Activated CD4-positive, alpha-beta T cell treated with anti-CD3 and anti-CD28 coated beads for 36 hours (primary cell): ENCODE measurements around the gene ZG16B. TPM values are rescaled to one million over a fixed set of nuclear protein-coding genes. Genes with fewer than 3 reads are reported as not detected.

ENCODE experiments used
- ATAC-seq: fragments of 200-7000 bp; cut with Tn5 transposase; one replicate; pipeline ENCODE4 v1.10.0; 2021; ENCODE audit warnings: mild to moderate bottlenecking, moderate library complexity
- CTCF ChIA-PET: fragments of 350-600 bp; sonication (Branson Sonifier 250); formaldehyde crosslinking; loops from one replicate; lab custom pipeline; 2021; ENCODE audit warnings: antibody characterized with exemption; lab: Charles Lee
- POLR2A ChIA-PET: fragments of 350-600 bp; sonication (Branson Sonifier 250); formaldehyde crosslinking; loops from one replicate; lab custom pipeline; 2021; ENCODE audit warnings: antibody characterized with exemption, inconsistent platforms; lab: Charles Lee
- DNase-seq: peaks from one replicate; pipeline ENCODE4 v3.0.0-alpha.2; 2020
- H3K27ac Mint-ChIP-seq: one replicate; pipeline ENCODE4 v1.8.0; 2021; ENCODE audit warnings: mixed read lengths
- H3K27me3 Mint-ChIP-seq: one replicate; pipeline ENCODE4 v1.8.0; 2021; ENCODE audit warnings: mixed read lengths
- H3K36me3 Mint-ChIP-seq: one replicate; pipeline ENCODE4 v1.8.0; 2021; ENCODE audit warnings: low read depth, mixed read lengths
- H3K4me1 Mint-ChIP-seq: one replicate; pipeline ENCODE4 v1.8.0; 2021; ENCODE audit warnings: mixed read lengths
- H3K4me3 Mint-ChIP-seq: one replicate; pipeline ENCODE4 v1.8.0; 2021; ENCODE audit warnings: mild to moderate bottlenecking, moderate library complexity, mixed read lengths
- H3K9me3 Mint-ChIP-seq: one replicate; pipeline ENCODE4 v1.8.0; 2021; ENCODE audit warnings: low read depth, mixed read lengths
- intact Hi-C, 2 experiments: fragments of 100-400 bp; cut with DNase I in 1 of 2; cut with micrococcal nuclease in 1 of 2; formaldehyde crosslinking; loops; one replicate each; pipeline versions ENCODE4 v1.14.2 to v1.15.1; 2022 to 2024; cut with DNase I, micrococcal nuclease
- total RNA-seq, 2 experiments: library from RNA; stranded (reverse); gene quantifications; one replicate each; pipeline ENCODE4 v1.2.3, GENCODE V29; 2021

ZG16B gene
- total RNA-seq, 2 experiments from 2014 or later: 0.65 to 1.2 TPM

GRCh38 chr16:2860826-2861567 lies 30.9 kb downstream of the ZG16B start:
- ATAC-seq: no peak
- intact Hi-C loops: no loop called here
- Mint-ChIP-seq H3K4me1 (peaks cover 4% of the 10 kb centered on the region), H3K27ac (no peak overlapping the region), H3K9me3 (no peaks in the 10 kb centered on the region), H3K36me3 (no peaks in the 10 kb centered on the region), H3K27me3 (peaks cover 7% of the 10 kb centered on the region), H3K4me3 (no peak overlapping the region)
- ChIA-PET CTCF (interaction anchor here (0.6 to 1.1 kb wide), 2 partner anchors 7 to 269 kb away, joined by 3 read pairs; no protein-coding TSS in a partner anchor), POLR2A (no interaction called here)
- DNase-seq: peak; percentile 38

- H3K36me3 Mint-ChIP-seq: no peaks in the 10 kb centered on the region
- CTCF ChIA-PET: interaction anchor here (0.8 to 1.0 kb wide), 2 partner anchors 26 to 87 kb away, joined by 3 to 5 read pairs; no protein-coding TSS in a partner anchor
- DNase-seq: no peak
- POLR2A ChIA-PET: no interaction called here
- H3K27ac Mint-ChIP-seq: no peak overlapping the region
- peaks cover 7% of the 10 kb centered on the region for H3K4me1 Mint-ChIP-seq
- H3K9me3 Mint-ChIP-seq: no peaks in the 10 kb centered on the region
- H3K4me3 Mint-ChIP-seq: no peak overlapping the region
- no peak for ATAC-seq
- intact Hi-C loops: loop anchor here in 1 of 2 experiments (5.0 kb wide), 1 partner anchor 88 kb away; the partner anchor contains the start of gene ELOB
- peaks cover 4% of the 10 kb centered on the region for H3K27me3 Mint-ChIP-seq
Observed at GRCh38 chr16:2865651-2866050, 35.5 kb downstream of the ZG16B start.

GRCh38 chr16:2866431-2866830 lies 36.3 kb downstream of the ZG16B start:
- H3K36me3 Mint-ChIP-seq: no peaks in the 10 kb centered on the region
- H3K4me3 Mint-ChIP-seq: no peak overlapping the region
- ChIA-PET POLR2A (no interaction called here), CTCF (interaction anchor here (0.8 to 1.1 kb wide), 3 partner anchors 12 to 86 kb away, joined by 3 to 5 read pairs (median 3); no protein-coding TSS in a partner anchor)
- H3K9me3 Mint-ChIP-seq: no peaks in the 10 kb centered on the region
- peaks cover 7% of the 10 kb centered on the region for H3K4me1 Mint-ChIP-seq
- H3K27ac Mint-ChIP-seq: no peak overlapping the region
- ATAC-seq (no peak), DNase-seq (no peak)
- intact Hi-C loops: loop anchor here in 1 of 2 experiments (5.0 kb wide), 1 partner anchor 89 kb away; the partner anchor contains the start of gene ELOB
- no peaks in the 10 kb centered on the region for H3K27me3 Mint-ChIP-seq

- Mint-ChIP-seq H3K4me1 (peaks cover 7% of the 10 kb centered on the region), H3K36me3 (no peaks in the 10 kb centered on the region), H3K27me3 (no peaks in the 10 kb centered on the region), H3K27ac (peak overlapping the region; percentile 85), H3K4me3 (peak overlapping the region; percentile 81), H3K9me3 (no peaks in the 10 kb centered on the region)
- no peak for ATAC-seq
- ChIA-PET CTCF (interaction anchor here (0.5 to 2.0 kb wide), 25 partner anchors 8 to 1603 kb away, joined by 3 to 33 read pairs (median 5); partner anchors contain the start of genes FLYWCH1, FLYWCH2, PRSS21 and PRSS22), POLR2A (interaction anchor here (1.0 kb wide), 1 partner anchor 60 kb away, joined by 3 read pairs; no protein-coding TSS in a partner anchor)
- no peak for DNase-seq
- intact Hi-C loops: loop anchor here in 1 of 2 experiments (5.0 kb wide), 1 partner anchor 90 kb away; the partner anchor contains the start of gene ELOB
Observed at GRCh38 chr16:2867661-2867986, 37.5 kb downstream of the ZG16B start.

GRCh38 chr16:2867987-2868789 lies 38.1 kb downstream of the ZG16B start:
- Mint-ChIP-seq H3K27ac (peak overlapping the region; percentile 85), H3K4me1 (peaks cover 7% of the 10 kb centered on the region), H3K27me3 (no peaks in the 10 kb centered on the region), H3K36me3 (no peaks in the 10 kb centered on the region), H3K9me3 (no peaks in the 10 kb centered on the region), H3K4me3 (peak overlapping the region; percentile 81)
- intact Hi-C loops: loop anchor here (1.0 to 5.0 kb wide), 13 partner anchors 15 to 195 kb away; partner anchors contain the start of genes ELOB (in 2 of the 2), FLYWCH2 (in 2 of the 2), FLYWCH1 (in 1 of the 2) and KCTD5 (in 1 of the 2)
- DNase-seq: peak; percentile 98
- ChIA-PET POLR2A (interaction anchor here (0.5 to 1.2 kb wide), 4 partner anchors 14 to 291 kb away, joined by 3 to 7 read pairs (median 4); partner anchors contain the start of genes FLYWCH1 and FLYWCH2), CTCF (interaction anchor here (0.5 to 2.0 kb wide), 32 partner anchors 8 to 1603 kb away, joined by 3 to 33 read pairs (median 4); partner anchors contain the start of genes FLYWCH1, FLYWCH2, PRSS21 and PRSS22)
- peak; percentile 97 for ATAC-seq

- ChIA-PET POLR2A (no interaction called here), CTCF (interaction anchor here (0.9 to 5.8 kb wide), 8 partner anchors 11 to 55 kb away, joined by 3 to 26 read pairs (median 8); partner anchors contain the start of genes FLYWCH1 and FLYWCH2)
- no peak for DNase-seq
- ATAC-seq: no peak
- Mint-ChIP-seq H3K4me1 (peaks cover 1% of the 10 kb centered on the region), H3K27ac (no peak overlapping the region), H3K27me3 (peaks cover 1% of the 10 kb centered on the region), H3K36me3 (no peaks in the 10 kb centered on the region), H3K9me3 (no peaks in the 10 kb centered on the region), H3K4me3 (no peak overlapping the region)
- intact Hi-C loops: no loop called here
Observed at GRCh38 chr16:2871926-2872325, 41.8 kb downstream of the ZG16B start.

GRCh38 chr16:2874032-2874911 lies 44.2 kb downstream of the ZG16B start:
- DNase-seq (no peak), ATAC-seq (no peak)
- Mint-ChIP-seq H3K27ac (no peak overlapping the region), H3K4me1 (peaks cover under 1% of the 10 kb centered on the region), H3K9me3 (no peaks in the 10 kb centered on the region), H3K36me3 (no peaks in the 10 kb centered on the region), H3K4me3 (no peak overlapping the region), H3K27me3 (peaks cover 1% of the 10 kb centered on the region)
- ChIA-PET CTCF (interaction anchor here (0.6 to 5.8 kb wide), 6 partner anchors 9 to 90 kb away, joined by 3 to 26 read pairs (median 4); partner anchors contain the start of gene FLYWCH2), POLR2A (no interaction called here)
- intact Hi-C loops: loop anchor here in 1 of 2 experiments (1.0 to 2.0 kb wide), 2 partner anchors 45 to 53 kb away; no protein-coding TSS in a partner anchor

GRCh38 chr16:2874912-2875362 lies 44.8 kb downstream of the ZG16B start:
- Mint-ChIP-seq H3K9me3 (no peaks in the 10 kb centered on the region), H3K27me3 (peaks cover 1% of the 10 kb centered on the region), H3K27ac (no peak overlapping the region), H3K4me1 (no peaks in the 10 kb centered on the region), H3K36me3 (no peaks in the 10 kb centered on the region), H3K4me3 (no peak overlapping the region)
- ATAC-seq: peak; percentile 100
- CTCF ChIA-PET: interaction anchor here (0.6 to 5.8 kb wide), 5 partner anchors 8 to 74 kb away, joined by 3 to 26 read pairs (median 5); partner anchors contain the start of gene FLYWCH2
- intact Hi-C loops: loop anchor here (1.0 to 2.0 kb wide), 3 partner anchors 44 to 52 kb away; no protein-coding TSS in a partner anchor
- peak; percentile 85 for DNase-seq
- POLR2A ChIA-PET: no interaction called here

- H3K27ac Mint-ChIP-seq: no peak overlapping the region
- H3K27me3 Mint-ChIP-seq: peaks cover 1% of the 10 kb centered on the region
- no peaks in the 10 kb centered on the region for H3K36me3 Mint-ChIP-seq
- intact Hi-C loops: no loop called here
- no peak overlapping the region for H3K4me3 Mint-ChIP-seq
- H3K4me1 Mint-ChIP-seq: peaks cover 10% of the 10 kb centered on the region
- no peaks in the 10 kb centered on the region for H3K9me3 Mint-ChIP-seq
- POLR2A ChIA-PET: no interaction called here
- no peak for ATAC-seq
- DNase-seq: no peak
- CTCF ChIA-PET: interaction anchor here (0.6 to 4.8 kb wide), 3 partner anchors 12 to 96 kb away, joined by 3 to 23 read pairs (median 3); no protein-coding TSS in a partner anchor
Observed at GRCh38 chr16:2879854-2880508, 49.9 kb downstream of the ZG16B start.
